Measurements from ENCODE around the gene IGLL1.
"Not testable (repeated sequence)": the region's sequence is repeated elsewhere in the genome, so short reads cannot be mapped to it uniquely, and the experiment has no call there.

The IGLL1 gene

DNA sequence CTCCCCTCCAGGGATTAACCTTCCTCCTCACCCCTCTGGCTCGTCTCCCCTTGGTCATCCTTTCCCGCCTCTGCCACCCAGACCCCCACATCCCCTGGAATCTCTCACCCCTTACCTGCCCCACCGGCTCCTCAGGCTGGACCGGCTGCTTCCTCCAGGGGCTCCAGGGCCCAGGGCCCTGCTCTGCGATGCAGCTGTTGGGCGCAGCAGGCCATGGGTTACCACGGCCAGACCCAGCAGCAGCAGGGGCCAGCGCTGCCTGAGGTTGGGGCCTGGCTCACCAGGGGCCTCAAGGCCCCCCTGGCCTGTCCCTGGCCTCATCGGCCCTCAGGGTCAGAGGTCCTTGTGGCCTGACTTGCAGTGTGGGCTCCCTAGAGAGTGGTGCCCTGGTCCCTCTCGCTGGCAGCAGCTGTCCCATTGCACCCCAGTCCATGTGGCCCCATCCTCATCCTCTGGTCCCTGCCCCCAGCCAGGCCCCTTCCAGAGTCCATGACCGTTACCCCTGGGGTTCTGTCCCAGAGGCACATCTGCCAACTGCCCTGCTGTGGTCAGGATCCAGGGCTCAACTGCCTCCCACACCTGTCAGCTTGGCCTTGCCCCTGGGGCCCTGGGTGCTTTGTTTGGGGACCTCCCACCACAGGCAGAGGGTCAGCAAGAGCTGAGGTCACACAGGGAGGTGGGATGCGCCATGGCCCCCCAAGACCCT lies at the start of gene IGLL1:
Gene IGLL1 (minus strand): TSS at position 421 of the 706 bp plus-strand sequence. CDS start 100 bp downstream, at position 321.
- no peak for DNase-seq (ENCODE audit: low read depth in 2 of 2, low spot score in 1 of 2)

DNA sequence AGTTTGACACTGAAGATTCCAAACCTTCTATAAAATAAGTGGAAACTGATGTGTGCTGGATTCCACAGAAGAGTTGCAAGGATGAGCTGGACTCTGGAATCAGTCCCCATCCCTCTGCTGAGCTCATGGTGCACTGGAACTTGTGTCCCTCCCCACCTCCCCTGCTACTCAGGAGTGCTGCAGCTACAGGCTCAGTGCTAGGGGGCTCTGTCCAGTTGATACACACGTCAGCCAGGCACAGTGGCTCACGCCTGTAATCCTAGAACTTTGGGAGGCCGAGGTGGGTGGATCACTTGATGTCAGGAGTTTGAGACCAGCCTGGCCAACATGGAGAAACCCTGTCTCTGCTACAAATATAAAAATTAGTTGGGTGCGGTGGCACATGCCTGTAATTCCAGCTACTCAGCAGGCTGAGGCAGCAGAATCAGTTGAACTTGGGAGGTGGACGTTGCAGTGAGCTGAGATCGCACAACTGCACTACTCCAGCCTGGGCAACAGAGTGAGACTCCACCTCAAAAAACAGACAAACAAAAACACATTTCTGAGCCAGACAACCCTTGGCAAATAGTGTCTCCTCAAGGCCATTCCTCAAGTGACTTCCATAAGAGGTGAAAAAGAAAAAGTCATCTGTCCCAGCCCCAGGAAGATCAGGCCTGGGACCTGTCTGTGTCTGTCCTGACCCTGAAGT lies 48.1 kb upstream of the IGLL1 start:
- not testable (repeated sequence) for DNase-seq (ENCODE audit: low read depth in 2 of 2, low spot score in 1 of 2)

DNA sequence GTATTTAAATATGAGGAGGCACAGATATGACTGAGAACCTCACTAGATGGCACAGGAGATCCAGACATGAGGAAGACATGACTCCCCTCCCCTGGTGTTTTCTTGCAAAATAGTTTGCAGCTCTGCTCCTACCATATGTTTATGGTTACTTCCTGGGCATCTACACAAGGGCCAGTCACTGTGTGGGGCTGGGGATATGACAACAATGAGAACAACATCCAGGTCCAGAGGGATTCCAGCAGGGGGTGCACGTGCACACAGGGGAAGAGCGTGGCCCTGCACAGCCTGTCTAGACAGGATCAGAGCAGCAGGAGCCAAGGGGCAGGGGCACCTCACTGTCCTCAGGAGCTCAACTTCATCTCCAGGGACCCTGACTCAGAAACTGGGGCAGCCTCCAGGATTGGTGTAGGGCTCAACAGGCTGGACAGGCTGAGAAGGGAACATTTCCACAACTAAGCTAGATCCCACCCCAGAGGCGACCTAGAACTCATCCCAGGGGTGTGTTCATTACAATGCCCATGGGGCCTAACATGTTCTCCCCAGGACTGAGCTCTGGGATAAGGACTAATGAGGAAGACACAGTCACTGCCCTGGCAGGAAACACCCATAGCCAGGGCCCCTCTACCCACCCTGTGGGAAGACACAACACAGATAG lies 47.4 kb upstream of the IGLL1 start:
- peak; percentile 10 to 18 for DNase-seq (ENCODE audit: low read depth in 2 of 2, low spot score in 1 of 2)

DNA sequence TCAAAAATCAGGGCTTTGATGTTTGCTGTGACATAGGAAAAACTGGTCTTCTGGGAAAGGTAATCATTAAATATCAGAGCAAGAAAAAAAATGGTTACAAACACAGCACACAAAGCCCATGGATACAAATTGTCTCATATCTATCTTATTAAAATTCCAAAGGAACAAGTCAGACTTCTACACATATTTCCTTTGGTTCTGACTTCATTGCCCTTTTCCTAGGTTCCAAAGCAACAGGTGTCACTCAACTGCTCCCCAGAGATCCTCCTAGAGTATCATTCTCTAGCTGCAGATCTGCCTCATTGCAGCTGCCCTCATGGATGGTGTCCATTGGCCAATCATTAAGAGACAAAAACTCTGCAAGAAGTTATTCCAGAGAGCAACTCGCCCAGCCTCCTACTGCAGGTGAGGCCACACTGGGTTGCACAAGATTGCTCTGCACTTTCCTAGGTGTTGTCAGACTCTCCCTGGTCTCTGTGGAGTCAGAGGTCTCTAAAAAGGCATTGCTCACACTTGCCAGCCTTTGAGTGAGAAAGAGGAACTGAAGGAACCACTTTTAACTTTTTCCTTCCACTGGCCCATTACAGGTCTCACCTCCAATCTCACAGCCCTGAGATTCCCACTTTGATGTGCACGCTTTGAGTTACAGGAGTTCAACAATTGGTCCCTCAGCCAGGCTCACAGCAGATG lies 46.3 kb upstream of the IGLL1 start:
- no peak for DNase-seq (ENCODE audit: low read depth in 2 of 2, low spot score in 1 of 2)

DNA sequence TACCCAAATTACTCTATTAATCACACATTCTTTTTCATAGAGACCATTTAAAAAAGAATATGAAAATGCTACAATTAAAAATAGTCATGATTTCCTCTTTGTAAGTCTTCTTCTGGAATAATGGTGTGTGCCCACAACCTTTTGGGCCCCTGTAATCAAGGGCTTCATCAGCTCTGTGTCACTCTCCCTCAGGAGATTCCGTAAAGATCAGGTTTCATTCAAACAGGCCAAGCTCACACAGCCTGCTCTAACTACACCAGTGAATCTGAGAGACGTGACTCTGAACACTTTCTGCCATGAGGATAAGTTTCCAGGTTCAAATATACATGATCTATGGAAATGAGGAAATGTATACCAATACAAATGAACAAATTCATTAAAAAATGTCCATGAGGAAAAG lies 42.5 kb upstream of the IGLL1 start:
- no peak for DNase-seq (ENCODE audit: low read depth in 2 of 2, low spot score in 1 of 2)

DNA sequence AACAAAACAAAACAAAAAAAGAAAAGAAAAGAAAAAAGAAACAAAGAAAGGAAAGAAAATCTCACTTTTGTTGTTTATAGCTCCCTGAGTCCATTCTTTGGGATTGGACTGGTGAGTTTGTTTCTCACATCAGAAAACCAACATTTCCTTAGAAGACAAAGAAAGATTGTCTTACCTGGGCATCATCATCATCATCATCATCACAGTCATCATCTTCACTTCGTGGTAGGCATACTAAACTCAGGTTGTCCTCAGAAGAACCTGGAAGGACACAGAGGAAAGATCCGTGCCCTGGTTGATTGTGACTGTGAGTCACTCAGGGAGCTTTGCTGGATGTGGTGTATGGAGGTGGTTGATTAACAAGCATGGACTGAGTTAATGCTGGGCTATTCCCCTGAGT lies 41.8 kb upstream of the IGLL1 start:
- DNase-seq (ENCODE audit: low read depth in 2 of 2, low spot score in 1 of 2): not testable (repeated sequence)

DNA sequence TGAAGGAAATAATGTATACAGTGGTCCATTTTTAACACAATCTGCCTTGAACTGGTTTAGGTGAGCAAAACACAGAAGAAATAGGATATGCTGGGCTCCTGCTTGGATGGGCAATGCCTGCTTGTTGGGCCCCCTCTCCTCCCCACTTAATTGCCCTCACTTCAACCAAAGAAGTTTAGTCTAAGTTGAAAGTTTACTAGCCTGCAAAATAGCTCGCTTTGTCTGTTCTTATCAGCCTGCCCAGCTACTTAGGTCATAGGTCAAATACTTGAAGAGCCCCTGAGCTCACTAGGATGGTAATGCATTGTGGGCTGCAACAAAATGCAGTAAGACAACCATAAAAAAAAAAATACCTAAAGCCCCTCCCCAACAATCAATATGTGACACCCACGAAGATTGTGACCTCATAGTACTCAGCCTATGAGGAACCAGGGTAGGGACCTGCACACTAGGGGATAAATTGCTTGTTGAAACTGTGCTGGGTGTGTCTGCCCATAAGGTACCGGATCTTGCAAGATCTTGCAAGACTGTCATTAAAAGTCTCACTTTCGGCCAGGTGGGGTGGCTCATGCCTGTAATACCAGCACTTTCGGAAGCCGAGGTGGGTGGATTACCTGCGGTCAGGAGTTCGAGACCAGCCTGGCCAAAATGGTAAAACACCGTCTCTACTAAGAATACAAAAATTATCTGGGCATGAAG lies 41.1 kb upstream of the IGLL1 start:
- DNase-seq (ENCODE audit: low read depth in 2 of 2, low spot score in 1 of 2): no peak

DNA sequence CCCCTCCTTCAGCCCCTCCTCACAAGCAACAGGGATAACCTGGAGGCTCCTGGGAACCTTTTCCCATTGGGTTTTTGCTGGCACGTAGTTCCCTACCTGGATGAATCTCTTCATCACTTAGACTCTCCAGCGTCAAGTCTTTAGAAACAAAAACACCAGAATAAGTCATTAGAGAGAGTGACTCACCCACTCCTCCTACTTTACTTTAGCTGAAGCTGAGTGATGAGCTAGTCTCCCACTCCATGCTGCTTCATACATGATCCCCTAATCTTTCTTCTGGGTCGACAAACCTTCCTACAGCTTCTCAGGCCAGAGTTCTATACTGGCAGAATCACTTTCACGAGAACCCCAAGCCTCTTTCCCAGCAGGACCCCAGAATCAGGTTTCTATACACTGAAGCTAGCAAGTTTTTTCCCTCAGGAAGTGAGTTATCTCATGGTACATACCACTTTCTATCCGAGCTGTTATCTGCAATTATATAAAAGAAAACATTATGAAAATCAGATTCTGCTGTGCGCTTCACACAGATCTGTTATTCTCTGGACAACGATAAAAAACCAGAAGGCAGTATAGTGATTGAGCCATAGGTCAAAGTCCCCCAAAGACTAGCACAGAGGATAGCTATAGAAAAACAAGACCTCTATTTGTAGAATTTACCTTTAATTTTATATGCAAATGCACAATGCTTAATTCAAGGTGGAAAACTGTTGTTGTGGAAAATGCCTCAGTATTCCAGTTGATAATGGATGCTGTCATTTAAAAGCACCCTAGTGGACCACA lies 33.3 kb upstream of the IGLL1 start:
- no peak for DNase-seq (ENCODE audit: low read depth in 2 of 2, low spot score in 1 of 2)

DNA sequence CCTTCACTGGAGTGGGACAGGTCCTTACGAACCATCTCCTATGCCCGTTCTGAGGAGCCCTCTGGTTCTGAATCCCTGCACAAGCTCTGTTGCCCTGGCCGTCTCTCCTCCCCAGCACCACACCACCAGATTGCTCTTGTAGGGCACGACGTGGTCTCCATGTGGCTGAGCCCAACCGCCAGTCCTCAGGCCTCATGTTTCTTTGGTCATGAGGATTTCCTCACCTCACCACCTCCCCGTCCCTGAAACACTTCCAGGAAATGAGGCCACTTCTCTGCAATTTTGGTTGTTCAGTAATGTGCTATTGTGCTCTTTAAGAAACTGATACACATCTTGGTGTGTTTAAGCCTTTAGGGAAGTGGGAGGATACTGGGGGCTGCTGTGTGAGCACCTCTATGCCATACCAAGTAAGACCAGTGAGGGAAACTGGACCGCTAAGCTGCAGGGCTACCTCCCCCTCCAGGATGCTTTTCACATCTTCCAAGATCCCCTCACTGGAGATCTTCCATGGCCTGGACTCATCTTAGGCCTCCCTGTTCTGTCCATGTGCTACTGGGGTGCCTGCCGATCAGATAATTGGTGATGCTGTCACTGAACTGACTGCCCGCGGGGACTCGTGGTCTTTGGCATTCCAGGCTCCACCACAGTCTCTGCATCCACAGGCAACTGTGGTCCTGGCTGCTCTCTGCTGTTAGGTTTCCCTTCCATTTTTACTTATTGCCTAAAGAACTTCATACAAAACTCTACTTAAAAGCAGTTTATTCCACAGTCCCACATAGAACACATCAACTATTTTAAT lies 30.1 kb upstream of the IGLL1 start:
- no peak for DNase-seq (ENCODE audit: low read depth in 2 of 2, low spot score in 1 of 2)

DNA sequence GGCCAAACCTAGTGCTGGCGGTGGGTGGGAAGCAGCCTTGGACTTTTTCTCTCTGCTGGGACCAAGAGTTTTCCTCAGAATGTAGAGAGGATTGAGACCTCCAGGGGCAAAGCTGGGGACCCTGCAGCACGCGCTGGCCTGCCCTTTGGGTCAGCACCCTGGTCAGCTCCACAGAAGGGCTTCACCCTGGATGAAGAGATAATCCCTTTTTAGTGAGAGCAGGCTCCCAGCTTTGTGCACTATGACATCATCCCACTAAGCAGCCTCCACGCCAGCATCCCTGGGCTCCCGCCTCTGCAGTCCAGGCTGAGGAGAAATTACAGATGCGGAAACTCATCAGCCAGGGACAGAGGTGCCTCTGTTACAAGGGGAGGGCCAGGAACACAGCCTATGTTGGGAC lies 28.5 kb upstream of the IGLL1 start:
- DNase-seq (ENCODE audit: low read depth in 2 of 2, low spot score in 1 of 2): no peak

DNA sequence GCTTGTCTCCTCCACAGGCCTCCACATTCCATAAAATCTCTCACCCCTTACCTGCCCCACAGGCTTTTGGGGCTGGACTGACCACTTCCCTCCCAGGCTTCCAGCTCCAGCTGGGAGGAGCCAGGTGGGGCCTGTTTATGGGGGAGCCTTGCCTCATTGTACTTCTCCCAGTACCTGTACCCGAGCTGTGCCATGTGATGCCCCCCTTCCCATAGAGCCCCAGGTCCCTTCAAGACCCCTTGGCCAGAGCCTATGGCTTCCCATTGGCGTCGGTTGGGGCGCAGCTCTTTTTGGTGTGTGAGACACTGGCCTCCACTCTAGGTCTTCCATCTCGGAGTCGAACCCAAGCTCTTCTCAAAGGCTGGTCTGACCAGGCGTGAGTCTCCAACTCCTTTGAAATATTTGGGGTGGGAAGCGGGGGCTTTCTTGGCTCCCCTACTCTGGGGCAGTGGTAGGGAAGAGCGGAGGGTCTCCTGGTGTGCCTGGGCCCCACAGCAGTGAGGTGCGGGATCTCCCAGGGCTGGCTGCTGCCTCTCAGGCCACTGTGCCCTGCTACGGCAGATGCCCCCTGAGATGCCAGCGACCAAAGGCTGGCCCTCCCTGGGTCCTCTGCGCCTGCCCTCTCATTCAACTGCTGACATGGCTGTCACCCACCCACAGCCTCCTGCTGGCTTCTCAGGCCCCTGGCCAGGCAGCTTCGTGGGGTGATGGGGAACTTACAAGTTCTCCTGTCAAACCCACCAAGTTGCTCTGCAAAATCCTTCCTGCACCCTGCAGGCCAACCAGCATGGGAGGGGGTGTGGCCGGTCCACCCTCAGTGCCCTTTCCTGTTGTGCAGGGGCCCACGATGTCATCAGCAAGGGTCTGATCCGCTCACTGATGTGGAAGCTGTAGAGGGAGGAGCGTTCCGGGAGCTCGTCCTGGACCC lies 26.4 kb upstream of the IGLL1 start:
- DNase-seq (ENCODE audit: low read depth in 2 of 2, low spot score in 1 of 2): no peak

DNA sequence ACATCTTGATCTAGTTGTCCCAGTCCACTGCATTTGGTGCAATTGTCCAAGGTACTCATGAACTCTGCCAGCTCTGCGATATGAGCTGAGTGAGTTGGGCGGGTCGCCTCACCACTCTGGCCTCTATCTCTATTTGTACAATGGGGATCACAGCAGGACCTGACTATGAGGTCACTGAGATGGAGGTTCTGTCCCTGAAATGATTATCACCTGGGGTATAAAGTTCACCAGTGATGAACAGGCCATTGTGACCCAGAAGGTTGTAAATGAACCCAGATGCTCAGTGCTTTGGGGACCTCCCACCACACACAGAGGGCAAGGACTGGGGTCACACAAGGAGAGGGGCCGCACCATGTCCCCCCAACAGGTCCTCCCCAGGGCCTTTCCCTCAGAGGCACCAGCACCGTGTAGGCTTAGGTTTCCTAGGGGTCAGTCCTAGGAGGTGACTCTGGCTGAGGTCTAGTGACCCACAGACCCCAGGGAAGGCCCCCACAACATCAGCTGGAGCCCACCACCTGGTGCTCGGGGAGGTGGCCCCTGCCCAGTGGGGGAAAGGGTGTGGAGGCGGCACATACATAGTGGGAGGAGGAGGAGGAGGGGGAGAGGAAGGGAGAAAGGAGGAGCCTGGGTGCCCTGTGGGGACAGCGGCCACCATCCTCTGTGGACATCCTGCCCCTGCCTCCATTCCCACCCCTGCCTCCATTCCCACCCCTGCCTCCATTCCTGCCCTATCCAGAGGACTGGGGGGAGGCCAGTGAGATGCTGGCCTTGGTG lies 25.0 kb upstream of the IGLL1 start:
- DNase-seq (ENCODE audit: low read depth in 2 of 2, low spot score in 1 of 2): no peak

DNA sequence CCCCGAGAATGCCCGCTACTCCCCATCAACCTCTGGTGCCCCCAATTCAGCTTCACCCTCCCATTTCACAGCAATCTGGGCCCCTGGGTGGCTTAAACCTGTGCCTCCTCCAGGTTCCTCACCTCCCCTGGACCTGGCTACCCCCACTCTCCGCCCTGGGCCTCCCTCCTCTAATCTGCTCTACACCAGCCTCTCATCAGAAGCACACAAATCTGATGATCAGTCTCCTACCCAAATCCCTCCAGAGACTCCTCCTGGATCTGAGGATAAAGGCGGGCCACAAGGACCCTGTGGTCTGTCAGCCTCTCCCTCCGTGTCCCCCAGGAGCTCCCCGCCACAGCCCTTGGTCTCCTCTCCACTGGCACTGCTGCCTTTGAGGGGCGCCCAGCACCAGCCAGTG lies 23.2 kb upstream of the IGLL1 start:
- DNase-seq (ENCODE audit: low read depth in 2 of 2, low spot score in 1 of 2): no peak

DNA sequence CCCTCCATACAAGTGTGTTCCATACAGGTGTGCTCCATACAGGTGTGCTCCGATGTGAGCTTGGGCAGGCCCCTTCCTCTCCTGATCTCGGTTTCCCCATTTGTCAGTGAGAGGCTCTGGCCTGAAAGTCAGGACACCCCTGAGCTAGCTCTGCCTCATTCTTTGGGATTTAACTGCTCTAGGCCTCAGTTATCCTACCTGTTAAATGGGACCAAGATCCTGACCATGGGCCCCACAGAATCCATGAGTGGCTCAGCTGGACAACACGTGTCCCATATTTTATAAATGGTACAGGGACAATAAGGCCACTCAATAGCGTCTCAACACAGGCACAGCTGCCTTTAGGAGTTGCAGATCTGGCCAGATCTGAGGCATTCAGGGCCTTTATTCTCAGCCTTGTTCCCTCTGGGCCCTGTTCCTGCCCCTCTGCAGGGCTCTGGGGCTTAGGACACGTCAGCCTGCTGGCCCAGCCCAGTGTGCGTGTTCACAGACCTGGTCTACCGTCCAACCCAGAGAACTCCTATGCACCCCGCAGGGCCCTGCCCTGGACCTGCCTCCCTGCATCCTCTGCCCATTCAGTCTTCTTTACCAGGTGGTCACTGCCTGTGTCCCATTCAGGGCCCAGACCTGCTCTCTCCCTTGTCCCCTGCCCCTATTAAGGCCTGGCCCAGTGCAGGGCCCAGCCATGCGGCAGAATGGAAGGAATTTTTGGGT lies 18.9 kb upstream of the IGLL1 start:
- no peak for DNase-seq (ENCODE audit: low read depth in 2 of 2, low spot score in 1 of 2)

DNA sequence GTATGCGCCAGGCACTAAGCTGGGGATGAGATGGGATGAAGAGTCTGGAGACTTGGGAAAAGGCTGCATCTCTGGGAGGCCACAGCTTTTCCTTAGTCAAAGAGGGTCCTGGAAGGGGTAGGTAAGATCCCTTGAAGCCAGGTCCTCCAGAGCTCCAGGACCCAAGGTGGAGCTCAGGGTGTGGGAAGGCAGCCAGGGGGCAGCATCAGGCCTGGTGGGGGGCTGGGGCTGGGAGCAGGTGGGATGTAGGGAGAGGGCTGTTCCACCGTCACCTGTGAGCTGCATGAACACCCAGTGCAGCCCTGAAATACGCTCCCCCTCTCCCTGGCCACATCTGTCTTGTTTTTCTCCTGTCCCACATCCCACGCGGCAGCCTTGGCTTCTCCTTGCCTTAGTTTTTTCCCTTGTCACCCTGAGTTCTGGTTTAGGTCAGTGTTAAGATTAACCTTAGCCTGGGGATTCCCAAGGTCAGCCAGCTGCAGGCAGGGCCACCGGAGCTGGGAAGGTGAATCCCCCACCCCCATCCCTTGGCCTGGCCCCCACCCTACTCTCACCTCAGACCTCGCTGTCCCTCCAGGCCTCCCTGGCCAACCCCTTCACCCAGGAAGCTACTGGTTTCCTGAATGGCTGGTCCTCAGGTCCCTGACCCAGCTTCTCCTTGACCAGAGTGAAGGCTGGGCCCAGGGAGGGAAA lies 17.6 kb upstream of the IGLL1 start:
- not testable (repeated sequence) for DNase-seq (ENCODE audit: low read depth in 2 of 2, low spot score in 1 of 2)

DNA sequence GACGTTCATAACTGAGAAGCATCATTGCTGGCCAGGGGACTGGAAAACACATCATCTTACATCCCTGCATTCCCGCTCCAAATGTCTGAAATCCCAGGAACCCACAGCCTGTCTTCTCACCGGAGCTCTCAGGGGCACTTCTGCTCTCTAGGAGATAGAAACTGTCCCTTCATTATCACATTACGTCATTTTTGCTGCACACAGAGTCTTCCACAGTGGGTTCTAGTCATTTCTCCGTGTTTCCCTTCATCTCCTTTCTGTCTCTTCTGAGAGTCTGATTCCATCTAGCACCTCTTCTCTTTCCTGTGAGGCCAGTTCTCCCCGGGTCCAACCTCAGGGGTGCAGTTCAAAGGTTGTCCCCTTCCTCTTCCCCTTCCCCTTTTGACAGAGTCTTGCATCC lies 15.8 kb upstream of the IGLL1 start:
- DNase-seq (ENCODE audit: low read depth in 2 of 2, low spot score in 1 of 2): not testable (repeated sequence)
